GM19023 (cell line): ENCODE measurements around the gene AGTRAP.

ENCODE experiments used
- ATAC-seq: cut with Tn5 transposase; IDR thresholded peaks from one replicate; pipeline ENCODE4 v1.9.1; 2021; ENCODE audit warnings: mild to moderate bottlenecking, moderate library complexity; ENCODE audit not compliant: unreplicated experiment

AGTRAP gene

GRCh38 chr1:11731691-11732283 lies 4.1 kb upstream of the AGTRAP start:
- ATAC-seq: no peak

DNA sequence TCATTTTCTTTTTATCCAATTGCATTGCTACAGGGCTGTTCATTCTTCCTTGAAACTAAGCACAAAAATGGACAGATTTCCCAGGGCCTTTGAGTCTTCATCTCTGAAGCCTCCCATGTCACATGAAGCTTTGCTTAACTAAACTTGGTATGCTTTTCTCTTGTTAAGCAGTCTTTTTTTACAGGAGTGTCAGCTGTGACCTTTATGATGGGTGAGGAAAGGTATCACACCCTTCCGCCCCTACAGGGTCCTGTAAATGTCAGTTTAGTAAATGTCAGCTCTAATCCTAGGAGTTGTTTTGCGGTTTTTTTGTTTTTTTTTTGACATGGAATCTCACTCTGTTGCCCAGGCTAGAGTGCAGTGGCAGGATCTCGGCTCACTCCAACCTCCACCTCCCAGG lies 2.6 kb upstream of the AGTRAP start:
- no peak for ATAC-seq

GRCh38 chr1:11735531-11735853 lies 444 bp upstream of the AGTRAP start:
- ATAC-seq: no peak

DNA sequence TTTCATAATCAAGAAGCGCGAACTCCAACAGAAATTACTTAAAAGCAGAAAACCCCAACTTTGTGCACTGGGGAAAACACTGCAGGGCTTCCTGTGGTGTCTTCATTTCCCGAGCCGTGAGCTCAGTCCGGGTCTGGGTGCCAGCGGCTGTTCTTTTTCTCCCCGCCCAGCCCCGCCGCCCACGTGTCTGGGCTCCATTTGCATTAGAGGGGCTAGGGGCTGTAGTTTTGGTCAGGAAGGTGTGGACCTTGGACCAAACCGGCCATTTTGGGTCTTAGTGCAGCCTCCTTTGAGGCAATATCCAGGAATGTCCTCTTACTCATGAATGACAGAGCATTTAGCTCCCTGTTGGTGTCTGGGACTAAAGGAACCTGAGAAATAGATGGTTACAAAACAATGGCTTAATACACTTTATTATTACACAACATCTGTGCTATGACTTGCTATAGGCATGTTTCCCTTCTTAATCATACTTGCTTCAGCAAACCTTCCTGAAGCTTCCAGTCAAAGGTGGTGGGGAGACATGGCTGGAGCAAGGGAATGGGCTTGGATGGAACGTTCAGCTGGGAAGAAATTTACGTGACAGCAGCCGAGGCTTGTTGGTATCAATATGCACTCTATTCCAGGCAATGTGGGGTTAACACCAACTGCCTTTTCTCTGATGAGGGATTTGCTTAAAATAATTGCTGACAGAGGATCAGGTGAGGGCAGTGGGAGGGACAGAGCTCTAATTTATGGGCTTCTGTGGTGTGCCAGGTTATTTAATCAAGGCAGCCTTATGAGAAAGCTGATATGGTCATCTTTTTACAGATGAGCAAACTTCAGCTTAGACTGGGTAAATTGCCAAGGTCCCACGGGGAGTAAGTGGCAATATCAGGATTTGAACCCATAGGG lies 1.1 kb downstream of the AGTRAP start:
- ATAC-seq: no peak

DNA sequence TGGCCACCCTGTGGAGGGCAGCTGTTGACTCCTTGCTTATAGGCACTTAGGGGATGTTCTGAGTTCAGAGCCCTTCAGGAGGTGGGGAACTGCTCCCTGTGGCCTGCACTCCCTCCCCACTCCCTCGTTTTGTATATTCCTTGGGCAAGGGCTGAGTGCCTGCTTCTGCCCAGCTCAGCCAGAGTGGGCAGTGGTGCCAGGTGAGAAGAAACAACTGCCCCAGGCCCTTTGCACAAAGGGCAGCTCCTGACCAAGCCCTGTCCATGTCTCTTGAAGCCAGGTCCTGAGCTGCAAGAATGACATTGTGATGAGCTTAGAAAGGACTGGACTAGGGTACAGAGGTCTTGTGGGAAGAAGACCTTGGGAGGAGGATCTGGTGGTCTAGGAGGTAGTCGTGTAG lies 2.2 kb downstream of the AGTRAP start:
- no peak for ATAC-seq

GRCh38 chr1:11738783-11739182 lies 2.8 kb downstream of the AGTRAP start:
- ATAC-seq: no peak

DNA sequence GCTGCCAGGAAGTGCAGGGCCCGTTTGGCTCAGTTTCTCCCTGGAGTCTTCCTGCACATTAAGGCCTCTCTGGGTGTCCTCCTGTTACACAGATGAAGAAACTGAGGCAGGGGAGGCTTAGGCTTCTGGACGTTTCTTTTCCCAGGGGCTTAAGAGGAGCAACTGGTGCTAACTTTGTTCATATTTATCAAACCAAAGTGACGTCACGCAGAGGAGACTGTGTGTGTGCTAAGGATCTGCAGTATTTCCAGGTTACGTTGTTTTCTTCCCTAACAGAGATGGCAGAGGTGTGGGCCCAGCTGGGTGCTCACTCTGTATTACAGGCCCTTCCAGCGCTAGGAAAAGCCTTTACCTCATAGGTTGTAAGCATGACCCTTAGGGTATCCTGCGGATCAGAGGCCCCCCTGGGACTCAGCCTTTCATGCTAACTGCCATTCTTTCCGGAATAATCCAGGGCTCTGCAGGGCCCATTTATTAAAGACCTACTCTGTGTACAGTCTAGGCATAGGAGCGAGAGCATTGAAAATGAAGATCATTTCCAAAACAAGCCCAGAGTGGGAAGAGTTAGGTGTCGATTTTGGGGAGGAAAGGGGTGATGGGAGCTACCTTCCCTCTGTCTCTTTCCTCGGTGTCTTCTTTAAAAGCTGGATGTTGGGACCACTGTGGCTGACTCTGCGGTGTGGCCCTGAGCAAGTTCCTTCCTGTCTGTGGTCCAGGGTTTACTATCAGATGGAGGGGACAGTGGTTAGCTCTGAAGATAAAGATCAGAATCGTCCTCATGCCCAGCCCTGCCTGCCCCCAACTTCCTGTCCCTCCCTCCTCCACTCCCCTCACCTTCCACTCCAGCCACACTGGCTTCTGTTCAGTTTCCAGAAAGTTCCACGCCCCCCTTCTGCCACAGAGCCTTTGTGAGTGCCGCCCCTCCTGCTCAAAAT lies 4.6 kb downstream of the AGTRAP start:
- ATAC-seq: no peak

GRCh38 chr1:11741482-11741881 lies 5.5 kb downstream of the AGTRAP start:
- ATAC-seq: no peak

DNA sequence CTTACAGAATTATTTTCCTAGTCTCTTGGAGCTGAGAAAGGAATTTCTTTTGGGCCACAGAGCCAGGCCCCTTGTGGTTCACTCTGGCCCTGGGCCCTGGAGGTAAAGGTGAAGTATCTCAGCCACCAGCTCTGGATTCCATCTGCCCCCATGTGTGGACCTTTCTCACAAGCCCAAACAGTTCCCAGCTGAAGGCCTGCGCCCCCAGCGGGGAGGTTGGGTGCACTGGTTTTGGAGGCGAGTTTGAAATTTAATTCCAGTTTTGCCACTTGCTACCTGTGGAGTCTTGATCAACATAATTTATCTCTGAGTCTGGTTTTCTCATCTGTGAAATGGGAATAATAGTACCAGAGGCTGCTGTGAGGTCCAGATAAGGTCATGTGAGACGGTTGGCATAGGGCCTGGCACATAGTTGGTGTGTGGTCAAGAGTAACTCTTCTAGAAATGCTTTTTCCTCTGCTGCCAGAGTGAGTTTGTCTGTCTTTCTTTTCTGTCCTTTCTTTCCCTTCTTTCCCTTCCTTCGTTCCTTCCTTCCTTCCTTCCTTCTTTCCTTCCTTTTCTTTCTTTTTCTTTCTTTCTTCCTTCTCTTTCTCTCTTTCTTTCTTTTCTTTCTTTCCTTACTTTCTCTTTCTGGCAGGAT lies 6.1 kb downstream of the AGTRAP start:
- no peak for ATAC-seq

- ATAC-seq: no peak
These were observed 8.4 kb downstream of the AGTRAP start for GRCh38 chr1:11744287-11744686.

DNA sequence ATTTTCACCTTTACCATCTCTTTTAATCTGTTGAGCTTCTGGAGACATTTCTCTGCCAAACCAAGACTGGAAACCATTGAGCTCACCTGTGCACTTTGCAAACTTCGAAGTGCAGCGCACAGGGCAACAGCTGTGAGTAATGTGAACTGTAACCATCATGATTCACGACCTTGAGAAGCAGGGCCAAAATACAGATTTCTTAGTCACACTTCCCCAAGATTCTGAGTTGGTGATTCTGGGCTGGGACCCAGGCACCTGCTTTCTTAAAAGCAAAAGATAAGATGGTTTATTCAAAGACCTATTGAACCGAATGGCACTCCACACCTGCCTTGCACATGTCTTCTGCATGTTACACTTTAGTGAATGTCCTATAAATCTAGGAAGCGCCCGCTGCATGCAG lies 10.2 kb downstream of the AGTRAP start:
- ATAC-seq: no peak

GRCh38 chr1:11746795-11747487 lies 11.0 kb downstream of the AGTRAP start:
- no peak for ATAC-seq

DNA sequence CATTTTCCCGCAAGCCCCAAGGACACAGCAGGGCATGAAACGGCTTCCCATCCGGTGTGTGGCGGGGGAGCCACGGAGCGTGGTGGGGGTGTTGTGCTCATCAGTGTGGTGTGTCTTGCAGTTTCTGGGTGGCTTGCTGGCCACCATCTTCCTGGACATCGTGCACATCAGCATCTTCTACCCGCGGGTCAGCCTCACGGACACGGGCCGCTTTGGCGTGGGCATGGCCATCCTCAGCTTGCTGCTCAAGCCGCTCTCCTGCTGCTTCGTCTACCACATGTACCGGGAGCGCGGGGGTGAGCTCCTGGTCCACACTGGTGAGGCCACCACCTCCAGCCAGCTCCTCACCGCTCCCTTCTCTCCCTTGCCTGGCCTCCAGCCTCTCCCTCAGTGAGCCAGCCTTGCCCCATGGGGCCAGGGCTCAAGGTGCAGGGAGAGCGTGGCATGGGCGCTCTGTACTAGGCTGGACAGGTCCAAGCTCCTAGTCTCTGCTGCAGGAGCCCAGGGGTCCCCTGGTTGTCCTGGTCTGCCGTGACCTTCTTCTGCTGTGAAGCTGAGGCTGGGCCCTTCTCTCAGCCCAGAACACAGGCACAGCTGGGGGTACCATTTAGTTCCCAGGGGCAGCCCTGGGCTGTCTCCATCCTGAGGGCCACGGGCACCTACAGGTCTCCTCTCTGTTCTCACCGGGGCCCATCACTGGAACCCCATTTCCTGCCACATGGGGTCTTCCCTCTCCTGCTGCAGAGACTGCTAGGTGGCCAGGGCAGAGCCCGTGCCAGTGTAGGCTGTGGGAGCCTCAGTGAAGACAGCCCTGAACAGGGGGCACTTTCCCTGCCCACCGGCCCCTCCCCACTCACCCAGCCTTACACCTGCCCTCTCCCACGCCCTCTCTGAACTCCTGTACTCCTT lies 12.6 kb downstream of the AGTRAP start:
- ATAC-seq: no peak

GRCh38 chr1:11749203-11749689 lies 13.3 kb downstream of the AGTRAP start:
- no peak for ATAC-seq

GRCh38 chr1:11749996-11750395 lies 14.1 kb downstream of the AGTRAP start:
- no peak for ATAC-seq

GRCh38 chr1:11751087-11751486 lies 15.2 kb downstream of the AGTRAP start:
- ATAC-seq: no peak

- no peak for ATAC-seq
These were observed 16.6 kb downstream of the AGTRAP start for GRCh38 chr1:11752359-11753088.

DNA sequence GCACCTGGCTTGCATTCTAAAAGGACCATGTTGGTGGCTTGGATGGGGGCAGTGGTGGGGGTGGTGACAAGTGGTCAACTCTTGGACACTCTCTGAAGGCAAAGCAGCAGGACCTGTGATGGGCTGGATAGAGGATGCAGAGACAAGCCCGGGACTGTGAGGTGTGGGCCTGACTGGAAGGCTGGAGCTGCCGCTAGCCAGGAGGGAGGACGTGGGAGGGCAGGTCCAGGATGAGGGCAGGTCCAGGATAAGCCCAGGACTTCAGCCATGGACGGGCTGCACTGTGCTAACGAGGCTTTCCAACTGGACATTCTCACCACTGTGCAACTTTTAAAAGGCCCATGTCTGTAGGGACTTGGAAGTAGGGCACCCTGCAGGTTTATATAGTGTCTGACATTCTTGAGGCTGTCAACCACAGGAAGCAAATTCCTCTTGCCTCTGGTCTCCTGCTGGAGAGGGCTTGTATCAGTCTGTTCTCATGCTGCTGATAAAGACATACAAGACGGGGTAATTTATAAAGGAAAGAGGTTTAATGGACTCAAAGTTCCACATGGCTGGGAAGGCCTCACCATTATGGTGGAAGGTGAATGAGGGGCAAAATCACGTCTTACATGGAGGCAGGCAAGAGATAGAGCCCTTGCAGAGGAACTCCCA lies 17.7 kb downstream of the AGTRAP start:
- no peak for ATAC-seq
